DMS 273 treated with DMSO at 0.1 percent for 48 hours (cell line): ENCODE results near the gene CDH4.
"Not testable (repeated sequence)": the region's sequence is repeated elsewhere in the genome, so short reads cannot be mapped to it uniquely, and the experiment has no call there.

Experiments
- DNase-seq: peaks from one replicate; lab custom pipeline; 2025; lab: John Stamatoyannopoulos, UW

Gene CDH4

DNA sequence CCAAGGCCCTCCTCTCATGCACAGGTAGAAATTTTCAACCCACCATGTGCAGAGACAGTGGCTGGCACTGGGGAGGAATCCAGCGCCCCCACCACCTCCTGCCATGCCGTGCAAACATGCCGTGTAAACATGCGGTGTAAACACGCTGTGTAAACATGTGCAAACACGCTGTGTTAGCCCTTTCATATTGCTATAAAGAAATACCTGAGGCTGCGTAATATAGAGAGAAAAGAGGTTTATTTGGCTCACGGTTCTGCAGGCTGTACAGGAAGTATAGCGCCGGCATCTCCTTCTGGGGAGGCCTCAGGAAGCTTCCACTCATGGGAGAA, 595.3 kb downstream of the CDH4 start:
- no peak for DNase-seq

DNA sequence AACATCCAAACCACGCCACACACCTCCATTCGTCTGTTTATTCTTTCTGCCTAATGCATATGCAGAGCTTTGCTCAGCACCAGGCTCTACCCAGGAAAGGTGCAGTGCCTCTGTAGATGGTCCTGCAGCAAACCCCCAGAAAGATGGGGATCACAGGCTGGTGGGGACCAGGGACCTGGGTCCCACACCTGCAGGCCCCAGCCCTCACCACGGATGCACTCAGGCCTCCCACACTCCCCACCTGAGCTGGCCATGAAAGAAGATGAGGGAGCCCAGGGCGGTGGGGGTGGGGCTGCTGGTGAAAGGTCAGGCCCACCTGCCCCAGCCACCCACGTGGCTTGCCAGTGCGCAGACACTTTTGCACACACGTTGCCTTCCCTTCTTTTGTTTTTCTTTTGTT, 595.9 kb downstream of the CDH4 start:
- DNase-seq, result no peak

DNA sequence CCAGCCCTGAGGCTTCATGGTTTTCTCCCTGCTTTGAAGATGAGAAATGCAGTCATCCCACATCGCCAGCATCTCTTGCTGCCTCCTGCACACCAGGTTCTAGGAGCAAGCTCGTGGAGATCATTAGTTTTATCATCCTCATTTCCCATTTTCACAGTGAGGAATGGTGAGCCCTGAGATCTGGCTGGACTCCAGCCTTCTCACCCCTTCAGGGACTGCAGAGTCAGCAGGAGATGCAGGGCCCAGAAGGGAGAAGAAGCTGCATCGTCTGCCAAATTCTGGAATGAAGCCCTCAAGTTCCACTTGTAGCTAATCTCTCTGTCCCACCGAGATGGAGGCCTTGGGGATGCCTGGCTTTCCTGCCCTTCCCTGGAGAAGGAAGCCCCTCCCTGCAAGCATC, 596.8 kb downstream of the CDH4 start:
- no peak for DNase-seq

DNA sequence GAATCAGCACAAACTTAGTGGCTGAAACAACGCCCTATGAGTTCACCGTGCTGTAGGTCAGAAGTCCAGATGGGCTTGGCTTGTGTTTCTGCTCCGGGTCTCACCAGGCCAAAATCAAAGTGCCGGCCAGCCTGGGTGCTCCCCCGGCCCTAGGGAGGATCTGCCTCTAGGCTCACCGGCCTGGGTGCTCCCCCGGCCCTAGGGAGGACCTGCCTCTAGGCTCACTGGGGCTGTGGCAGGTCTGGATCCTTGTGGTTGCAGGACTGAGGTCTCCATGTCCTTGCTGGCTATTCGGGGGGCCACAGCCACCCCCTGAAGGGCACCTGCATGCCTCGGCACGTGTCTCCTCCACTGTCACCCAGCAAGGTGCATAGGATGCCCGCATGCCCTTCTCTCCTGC, 597.3 kb downstream of the CDH4 start:
- DNase-seq, result no peak

DNA sequence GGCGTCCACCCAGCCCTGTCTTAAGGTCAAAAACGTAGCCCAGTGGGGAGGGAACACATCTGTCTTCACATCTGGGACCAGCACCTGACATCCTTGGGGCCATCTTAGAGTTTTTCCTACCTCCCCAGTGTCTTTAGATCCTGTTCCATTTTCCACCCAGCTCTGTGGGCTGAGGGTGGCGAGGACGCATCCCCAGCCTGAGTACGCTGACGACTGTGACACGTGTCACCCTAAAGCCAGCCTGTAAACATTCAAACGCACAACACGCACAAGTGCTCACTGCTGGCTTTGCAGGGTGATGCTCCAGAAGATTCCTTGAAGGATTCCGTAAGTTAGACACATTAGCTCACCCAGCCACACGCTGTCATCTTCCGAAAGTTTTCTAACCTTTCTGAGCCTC, 597.8 kb downstream of the CDH4 start:
- no peak for DNase-seq

DNA sequence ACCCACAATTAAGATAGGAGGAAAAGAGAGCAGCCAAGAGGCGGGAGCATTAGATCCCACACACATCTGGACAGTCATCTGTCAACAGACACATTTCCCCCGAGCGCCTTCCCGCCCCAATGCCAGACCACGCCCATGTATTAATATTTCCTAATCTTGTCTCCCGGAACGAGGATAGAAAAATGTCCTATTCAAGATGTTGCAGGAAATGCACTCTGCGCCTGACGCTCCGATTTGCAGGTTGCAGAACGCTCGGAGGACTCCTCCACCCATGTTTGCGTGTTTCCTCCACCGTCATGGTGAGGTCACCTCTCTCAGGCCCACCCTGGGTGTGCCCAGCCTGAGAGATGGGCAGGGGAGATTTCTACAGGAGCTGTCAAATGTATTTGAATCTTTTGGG, 598.4 kb downstream of the CDH4 start:
- DNase-seq, result no peak

DNA sequence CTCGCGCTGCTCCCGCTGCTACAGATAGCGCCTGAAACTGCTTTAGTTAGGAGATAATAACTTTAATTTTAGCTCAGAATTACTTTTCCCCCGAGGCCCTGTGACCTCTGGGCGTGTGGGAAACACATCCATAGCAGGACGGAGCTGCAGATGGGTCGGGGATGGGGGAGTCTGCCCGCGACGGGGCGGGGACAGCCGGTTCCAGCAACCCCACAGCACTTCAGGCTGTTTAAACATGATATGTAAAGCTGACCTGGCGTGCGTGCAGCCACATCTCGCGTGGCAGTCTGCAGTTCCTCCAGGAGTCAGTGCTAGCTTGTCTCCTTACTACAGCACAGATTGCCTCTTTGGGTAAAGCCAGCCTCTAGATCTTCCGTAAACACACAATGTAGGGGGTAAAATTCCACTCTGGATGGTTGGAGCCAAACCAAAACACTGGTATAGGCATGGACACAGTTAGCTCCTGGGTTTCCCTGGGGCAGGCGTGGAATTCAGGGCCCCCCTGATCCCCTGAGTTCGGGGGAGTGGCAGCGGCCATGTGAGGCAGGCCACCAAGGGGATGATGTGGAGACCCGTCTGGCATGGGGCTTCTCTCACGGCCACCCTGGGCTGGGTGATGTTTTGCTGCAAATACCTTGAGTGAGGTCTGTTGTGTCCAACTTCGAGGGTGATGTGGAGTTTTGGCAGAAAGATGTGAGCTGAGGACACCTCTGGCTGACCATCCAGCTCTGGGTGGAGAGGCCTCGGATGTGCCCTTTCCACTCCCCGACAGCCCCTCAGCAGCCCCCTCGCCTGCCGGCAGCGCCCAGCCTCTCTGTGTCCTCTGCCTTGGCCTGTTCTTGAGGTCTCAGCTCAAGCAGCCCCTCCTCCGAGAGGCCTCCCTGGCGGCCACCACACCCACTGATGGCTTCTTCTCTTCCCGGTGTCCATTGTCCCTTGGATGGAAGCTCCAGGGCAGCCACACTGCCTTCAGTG, 599.2 kb downstream of the CDH4 start:
- DNase-seq, result no peak

DNA sequence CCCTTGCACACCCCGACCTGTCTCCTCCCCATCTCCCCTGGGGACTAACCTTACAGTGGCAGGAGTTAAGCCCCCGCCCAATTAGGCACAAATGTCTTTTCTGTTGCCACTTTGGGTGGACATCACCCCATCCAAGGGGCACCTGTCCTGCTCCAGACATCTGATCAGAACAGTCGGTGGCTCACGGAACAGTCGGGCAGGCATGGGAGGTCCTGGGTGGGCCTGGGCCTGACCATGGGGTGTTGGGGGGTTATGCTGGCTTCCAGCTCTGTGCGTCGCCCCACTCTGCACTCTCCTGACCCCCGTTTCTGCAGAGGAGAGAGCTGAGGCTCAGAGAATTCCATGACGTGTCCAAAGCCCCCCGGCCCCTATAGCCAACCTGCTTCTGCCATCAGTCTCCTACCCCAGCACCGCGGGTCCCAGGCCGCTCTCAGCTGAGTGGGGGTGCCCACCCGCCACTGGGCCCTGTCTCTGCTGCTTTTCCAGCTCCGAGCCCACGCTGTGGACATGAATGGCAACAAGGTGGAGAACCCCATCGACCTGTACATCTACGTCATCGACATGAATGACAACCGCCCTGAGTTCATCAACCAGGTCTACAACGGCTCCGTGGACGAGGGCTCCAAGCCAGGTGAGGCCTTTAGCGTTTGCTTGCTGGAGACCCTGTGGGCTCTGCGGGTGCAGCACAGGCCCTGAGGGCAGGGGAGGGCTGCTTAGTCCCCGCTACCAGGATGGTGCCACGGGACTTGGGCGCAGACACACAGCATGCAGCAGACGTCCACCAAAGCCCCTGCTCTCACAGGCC, 600.4 kb downstream of the CDH4 start:
- no peak for DNase-seq

DNA sequence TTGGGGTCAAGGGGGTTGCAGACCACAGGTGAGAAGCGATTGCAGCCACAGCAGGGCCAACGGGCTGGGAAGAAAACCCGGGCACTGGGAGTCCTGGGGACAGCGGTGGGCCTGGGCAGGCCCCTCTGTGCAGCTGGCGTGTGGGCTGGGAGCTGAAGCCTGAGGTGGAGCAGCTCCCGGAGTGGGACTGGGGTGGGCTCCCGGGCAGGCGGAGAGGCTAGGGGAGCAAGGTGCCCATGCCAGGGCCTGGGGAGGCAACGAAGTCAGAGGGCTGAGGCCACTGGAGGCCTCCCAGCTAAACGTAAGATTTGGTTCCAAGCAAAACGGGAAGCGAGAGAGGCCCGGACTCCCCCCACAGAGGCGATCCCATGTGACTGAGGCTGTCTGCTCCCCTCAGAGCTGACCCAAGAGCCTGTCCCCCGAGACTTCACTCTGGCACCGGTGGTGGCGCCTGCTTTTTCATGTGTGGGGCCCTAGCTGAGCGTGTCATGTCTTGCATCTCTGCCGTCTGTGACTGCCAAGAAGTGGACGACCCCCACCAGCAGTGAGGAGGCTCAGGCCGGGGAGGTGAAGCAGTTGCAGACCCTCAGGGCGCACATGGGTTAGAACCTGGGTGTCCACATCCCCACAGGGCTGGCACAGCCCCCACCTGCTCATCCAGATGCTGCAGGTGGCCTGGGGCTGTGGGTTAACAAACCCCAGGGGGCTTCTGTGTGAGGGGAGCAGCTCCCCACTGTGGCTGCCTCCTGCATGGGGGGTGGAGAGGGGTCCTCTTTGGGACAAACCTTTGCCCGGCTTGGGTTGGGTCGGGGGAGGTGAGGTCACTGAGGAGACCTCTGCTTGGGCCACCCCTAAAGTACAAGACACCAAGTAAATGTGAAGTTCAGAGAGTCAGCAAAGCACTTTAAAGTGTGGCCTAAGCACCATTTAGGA, 601.3 kb downstream of the CDH4 start:
- no peak for DNase-seq

DNA sequence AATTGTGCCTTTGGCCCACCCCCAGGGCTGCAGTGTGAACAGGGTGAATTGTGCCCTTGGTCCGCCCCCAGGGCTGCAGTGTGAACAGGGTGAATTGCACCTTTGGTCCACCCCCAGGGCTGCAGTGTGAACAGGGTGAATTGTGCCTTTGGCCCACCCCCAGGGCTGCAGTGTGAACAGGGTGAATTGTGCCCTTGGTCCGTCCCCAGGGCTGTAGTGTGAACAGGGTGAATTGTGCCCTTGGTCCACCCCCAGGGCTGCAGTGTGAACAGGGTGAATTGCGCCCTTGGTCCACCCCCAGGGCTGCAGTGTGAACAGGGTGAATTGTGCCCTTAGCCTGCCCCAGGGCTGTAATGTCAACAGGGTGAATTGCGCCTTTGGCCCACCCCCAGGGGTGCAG, 602.5 kb downstream of the CDH4 start:
- DNase-seq, result not testable (repeated sequence)

DNA sequence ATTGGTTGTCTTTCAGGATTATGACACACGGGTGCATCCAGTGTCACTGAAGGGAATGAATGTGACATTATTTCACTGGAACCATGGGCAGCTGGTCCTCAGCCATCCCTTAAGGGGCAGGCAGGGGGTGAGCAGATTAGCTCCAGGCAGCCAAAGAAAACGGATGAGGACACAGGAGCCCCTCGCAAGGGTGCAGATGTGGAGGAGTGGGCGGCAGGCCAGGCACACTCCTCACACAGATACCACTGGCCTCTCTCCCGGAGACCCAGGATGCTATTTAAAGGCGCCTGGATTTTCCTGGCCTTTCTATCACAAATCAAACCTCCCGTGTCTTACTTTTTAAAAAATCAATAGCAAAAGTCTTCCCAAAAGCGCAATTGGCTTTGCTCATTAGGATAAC, 603.2 kb downstream of the CDH4 start:
- no peak for DNase-seq

DNA sequence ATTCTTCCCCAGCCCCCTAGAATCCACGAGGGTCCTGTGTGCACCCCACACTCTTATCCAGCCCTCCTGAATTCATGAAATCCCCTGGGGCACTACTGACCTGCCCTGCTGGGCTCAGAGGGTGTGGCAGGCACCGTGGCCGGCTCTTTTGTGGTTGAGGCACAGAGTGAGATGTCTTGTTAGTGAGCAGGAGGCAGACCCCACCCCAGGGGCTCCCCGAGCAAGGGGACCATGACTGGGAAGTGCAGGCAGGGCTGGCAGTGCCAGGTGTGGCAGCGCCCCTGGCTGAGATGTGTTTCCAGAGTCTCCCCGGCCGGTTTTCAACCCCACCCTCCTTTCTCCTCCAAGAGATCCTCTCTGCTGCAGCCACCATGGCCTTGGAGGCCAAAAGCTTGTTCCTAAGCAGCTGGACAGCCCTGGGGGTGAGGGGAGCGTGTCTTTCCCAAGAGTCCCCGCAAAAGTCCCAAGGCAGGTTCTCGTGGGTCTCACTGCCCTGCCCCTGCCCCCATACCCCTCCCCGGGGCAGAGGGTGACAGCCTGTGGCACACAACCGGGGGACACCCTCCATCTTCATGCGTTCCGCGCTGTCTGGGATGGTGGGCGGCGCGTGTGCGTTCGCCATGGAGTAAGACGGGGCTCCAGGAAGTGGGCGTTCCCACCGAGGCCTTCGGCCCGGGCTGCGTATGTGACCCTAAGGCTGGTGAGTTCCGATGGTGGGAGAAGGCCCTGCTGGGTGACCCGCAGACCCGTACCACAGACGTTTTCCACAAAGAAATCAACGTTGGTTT, 604.8 kb downstream of the CDH4 start:
- no peak for DNase-seq

DNA sequence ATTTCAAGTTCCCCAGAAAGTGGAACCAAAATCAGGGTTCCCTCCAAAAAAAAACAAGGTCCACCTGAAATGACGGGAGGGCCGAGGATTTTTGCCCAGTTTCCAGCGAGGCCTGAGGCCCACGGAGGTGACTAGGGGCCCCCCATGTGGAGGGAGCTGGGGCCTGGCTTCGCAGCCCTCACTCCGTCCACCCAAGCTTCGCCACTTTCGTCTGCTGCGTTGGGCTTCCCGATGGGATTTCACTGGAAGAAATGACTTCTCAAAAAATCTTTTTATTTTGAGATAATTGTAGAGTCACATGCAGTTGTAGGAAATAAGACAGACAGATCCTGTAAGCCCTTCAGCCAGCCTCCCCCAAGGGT, 605.3 kb downstream of the CDH4 start:
- DNase-seq, result no peak

DNA sequence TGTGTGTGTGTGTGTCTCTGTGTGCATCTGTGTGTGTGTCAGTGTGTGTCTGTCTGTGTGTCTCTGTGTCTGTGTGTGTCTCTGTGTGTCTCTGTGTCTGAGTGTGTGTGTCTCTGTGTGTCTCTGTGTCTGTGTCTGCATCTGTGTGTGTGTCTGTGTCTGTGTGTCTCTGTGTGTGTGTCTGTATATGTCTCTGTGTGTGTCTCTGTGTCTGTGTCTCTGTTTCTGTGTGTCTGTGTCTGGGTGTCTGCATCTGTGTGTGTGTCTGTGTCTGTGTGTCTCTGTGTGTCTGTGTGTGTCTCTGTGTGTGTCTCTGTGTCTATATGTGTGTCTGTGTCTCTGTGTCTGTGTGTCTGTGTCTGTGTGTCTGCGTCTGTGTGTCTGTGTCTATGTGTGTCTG, 605.8 kb downstream of the CDH4 start:
- no peak for DNase-seq

DNA sequence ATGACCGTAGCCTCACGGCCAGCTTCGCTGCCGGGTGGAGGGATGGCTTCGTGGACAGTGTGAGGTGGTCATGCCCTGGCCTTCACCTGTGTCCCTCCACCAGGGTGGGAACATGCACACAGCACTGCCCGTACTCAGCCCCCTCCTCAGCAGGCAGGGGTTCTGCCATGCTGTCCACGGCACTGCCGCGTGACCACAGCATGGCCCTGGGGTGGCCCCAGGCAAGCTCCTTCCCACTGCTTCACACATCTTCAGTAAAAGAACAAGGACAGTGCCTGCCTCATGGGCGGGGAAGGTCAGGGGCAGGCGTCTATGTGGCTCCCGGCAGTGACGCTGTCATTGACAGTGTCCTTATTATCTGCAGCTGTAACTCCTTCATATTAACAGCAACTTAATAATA, 607.7 kb downstream of the CDH4 start:
- DNase-seq, result no peak

DNA sequence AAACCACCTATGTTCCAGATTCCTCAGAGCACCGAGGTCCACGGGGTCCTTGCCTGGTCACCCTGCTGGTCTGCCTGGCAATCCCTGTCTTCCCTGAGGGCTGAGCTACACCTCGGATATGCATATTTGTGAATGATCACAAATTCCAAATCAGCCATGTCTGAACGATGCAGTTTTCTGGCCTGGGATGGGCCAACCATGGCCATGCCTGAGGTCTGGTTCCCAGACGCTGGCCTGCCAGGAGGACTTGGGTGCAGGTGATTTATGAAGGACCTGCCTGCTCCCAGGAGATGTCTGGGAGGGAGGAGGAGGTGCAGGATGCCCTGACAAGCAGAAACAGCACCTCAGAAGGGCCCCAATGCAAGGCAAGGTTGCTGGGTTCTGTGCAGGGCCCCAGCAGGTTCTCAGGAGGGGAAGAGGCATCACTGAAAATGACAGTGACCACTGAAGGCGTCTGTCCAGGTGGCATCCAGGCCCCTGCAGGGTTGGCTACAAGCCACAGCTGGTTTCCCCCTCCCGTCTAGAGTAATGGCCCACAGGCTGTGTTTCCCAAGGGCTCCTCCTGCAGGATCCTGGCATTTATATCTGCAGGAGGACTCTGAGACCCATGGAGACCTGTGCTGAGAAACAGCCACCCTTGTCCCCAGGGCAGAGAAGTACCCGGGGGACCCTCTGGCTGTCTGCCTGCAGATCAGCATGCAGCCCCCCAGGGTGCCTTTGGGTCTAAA, 608.4 kb downstream of the CDH4 start:
- DNase-seq, result no peak

DNA sequence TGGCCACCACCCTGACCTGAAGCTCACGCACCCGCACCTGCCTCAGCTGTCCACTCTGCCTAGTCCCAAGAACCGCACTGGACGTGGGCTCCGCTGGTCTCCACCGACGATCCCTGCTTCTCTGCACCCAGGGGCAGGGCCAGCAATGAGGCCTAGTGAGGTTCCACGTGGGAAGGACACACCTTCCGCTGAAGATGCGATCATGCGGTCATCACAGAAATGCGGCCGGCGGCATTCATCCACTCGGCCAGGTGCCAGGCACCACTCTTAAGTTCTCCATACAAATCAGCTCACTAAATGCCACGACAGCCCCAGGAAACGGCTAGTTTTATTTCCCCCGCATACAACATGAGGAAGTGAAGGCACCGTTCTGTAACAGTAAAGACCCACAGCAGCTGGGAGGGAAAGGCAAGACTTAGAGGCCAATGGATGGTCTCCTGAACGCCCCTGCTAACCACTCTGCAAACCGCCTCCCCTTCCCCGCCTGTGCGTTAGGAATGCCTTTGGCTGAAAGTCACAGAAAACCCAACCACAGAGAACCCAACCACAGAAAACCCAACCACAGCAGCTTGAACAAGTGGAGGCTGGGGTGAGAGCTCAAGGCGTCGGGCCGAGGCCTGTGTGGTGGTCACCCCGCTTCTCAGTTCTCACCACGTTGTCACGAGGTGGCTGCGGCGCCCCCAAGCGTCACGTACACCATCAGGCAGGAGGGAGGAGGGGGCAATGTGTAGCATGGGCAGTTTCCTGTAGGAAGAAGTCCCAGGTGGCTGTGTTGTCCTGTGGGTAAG, 609.2 kb downstream of the CDH4 start:
- DNase-seq, result no peak

DNA sequence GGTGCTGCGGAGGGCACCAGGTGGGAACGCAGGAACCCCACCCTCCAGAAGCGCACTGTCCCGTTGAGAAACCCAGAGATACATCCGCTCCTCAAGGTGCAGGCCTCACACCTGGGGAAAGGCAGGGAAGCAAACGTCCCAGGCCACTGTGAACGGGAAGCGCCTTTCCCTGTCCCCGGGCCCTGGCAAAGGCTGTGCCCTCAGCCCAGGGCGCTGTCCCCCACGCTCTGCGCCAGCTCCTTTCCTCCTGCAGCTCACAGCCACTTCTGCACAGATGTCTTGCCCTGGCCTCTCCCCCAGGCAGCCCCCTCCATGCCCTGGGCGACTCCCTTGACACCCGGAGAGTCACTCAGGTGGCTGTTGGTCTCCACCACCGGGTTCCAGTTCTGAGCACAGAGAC, 609.8 kb downstream of the CDH4 start:
- no peak for DNase-seq

DNA sequence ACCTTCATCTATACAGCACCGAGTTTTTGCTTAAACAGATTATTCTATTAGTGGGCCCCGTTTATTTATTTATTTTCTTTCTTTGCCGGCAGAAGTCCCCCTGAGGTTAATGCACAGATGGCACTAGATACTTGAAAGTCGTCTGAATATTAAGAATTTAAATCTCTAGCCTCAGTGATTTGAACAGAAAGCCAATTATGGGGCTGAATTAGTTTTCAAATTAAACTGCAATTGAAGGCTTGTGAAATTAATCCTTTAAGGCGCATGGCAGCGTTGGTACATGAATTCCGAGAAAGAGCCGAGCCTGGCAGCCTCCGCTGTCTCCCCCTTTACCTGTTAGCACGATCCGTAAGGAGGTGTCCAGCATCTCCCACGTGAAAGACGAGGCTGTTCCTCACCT, 610.8 kb downstream of the CDH4 start:
- no peak for DNase-seq

DNA sequence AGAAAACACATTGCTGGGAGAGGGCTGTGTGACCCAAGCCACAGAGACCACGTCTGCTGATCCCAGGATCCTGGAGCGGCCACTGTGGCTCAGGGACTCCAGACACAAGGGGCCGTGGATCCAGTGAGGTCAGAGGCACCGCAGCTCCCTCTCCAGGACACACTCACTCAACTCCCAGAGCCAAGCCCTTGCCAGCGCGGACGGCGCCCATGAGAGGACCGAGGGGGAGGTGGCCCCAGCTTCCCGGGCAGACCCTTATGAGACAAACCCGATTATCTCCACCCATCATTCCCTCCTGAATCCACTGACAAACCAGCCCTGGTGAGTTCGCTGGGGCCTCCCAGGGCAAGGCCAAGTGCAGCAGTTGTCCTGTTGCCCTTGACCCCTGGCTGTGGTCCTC, 612.4 kb downstream of the CDH4 start:
- DNase-seq, result no peak
